ENCODE data around the gene MTHFD1L. TPM values are rescaled to one million over a fixed set of nuclear protein-coding genes. Genes with fewer than 3 reads are reported as not detected.

Gene MTHFD1L
- total and polyA plus RNA-seq, 4 experiments from 2014 or later: 3.7 to 11.1 (median 8.9) TPM

GRCh38 chr6:151088599-151088935 lies 223.1 kb downstream of the MTHFD1L start:
- POLR2A ChIA-PET (ENCODE audit: partially characterized antibody): no interaction called here
- H3K36me3 Mint-ChIP-seq: peaks cover 8 to 23% of the 10 kb centered on the region in 2 donors
- H3K4me1 Mint-ChIP-seq: no peaks in the 10 kb centered on the region
- DNase-seq: no peak
- H3K36me3 ChIP-seq (ENCODE audit: insufficient read depth, low read length): peaks cover 2% of the 10 kb centered on the region
- H3K4me3 ChIP-seq (ENCODE audit: low read length in 2 of 2): no peak overlapping the region
- CTCF ChIA-PET (ENCODE audit: partially characterized antibody): interaction anchor here (1.2 kb wide), 1 partner anchor 10 kb away, joined by 3 read pairs; no protein-coding TSS in a partner anchor
- intact Hi-C loops (cut with micrococcal nuclease): no loop called here
- H3K4me1 ChIP-seq (ENCODE audit: insufficient read depth, low read length): no peaks in the 10 kb centered on the region
- H3K27me3 Mint-ChIP-seq: no peaks in the 10 kb centered on the region
- no peak overlapping the region for H3K4me3 Mint-ChIP-seq
- H3K27ac Mint-ChIP-seq: no peak overlapping the region
- H3K27ac ChIP-seq (ENCODE audit: low read depth, low read length): no peak overlapping the region
- no peaks in the 10 kb centered on the region for H3K9me3 ChIP-seq (ENCODE audit: control insufficient read depth in 1 of 2, low read length in 2 of 2)
- no peaks in the 10 kb centered on the region for H3K9me3 Mint-ChIP-seq
- H3K27me3 ChIP-seq (ENCODE audit: insufficient read depth, low read length): no peaks in the 10 kb centered on the region

GRCh38 chr6:151088963-151089362 lies 223.5 kb downstream of the MTHFD1L start:
- H3K4me3 Mint-ChIP-seq: no peak overlapping the region
- H3K9me3 Mint-ChIP-seq: no peaks in the 10 kb centered on the region
- CTCF ChIA-PET (ENCODE audit: partially characterized antibody): interaction anchor here (1.2 kb wide), 1 partner anchor 9 kb away, joined by 3 read pairs; no protein-coding TSS in a partner anchor
- H3K9me3 ChIP-seq (ENCODE audit: control insufficient read depth in 1 of 2, low read length in 2 of 2): no peaks in the 10 kb centered on the region
- no peaks in the 10 kb centered on the region for H3K27me3 ChIP-seq (ENCODE audit: insufficient read depth, low read length)
- H3K36me3 Mint-ChIP-seq: peaks cover 8 to 26% of the 10 kb centered on the region in 2 donors
- POLR2A ChIA-PET (ENCODE audit: partially characterized antibody): no interaction called here
- no peak overlapping the region for H3K27ac ChIP-seq (ENCODE audit: low read depth, low read length)
- intact Hi-C loops (cut with micrococcal nuclease): no loop called here
- H3K4me3 ChIP-seq (ENCODE audit: low read length in 2 of 2): no peak overlapping the region
- H3K4me1 ChIP-seq (ENCODE audit: insufficient read depth, low read length): no peaks in the 10 kb centered on the region
- H3K36me3 ChIP-seq (ENCODE audit: insufficient read depth, low read length): peaks cover 2% of the 10 kb centered on the region
- no peak for DNase-seq
- H3K4me1 Mint-ChIP-seq: no peaks in the 10 kb centered on the region
- H3K27ac Mint-ChIP-seq: no peak overlapping the region
- no peaks in the 10 kb centered on the region for H3K27me3 Mint-ChIP-seq

- Mint-ChIP-seq H3K4me1 (no peaks in the 10 kb centered on the region), H3K27me3 (no peaks in the 10 kb centered on the region), H3K36me3 (peaks cover 8 to 29% of the 10 kb centered on the region in 2 donors), H3K27ac (no peak overlapping the region), H3K4me3 (no peak overlapping the region), H3K9me3 (no peaks in the 10 kb centered on the region)
- intact Hi-C loops (cut with micrococcal nuclease): no loop called here
- no peaks in the 10 kb centered on the region for H3K27me3 ChIP-seq (ENCODE audit: insufficient read depth, low read length)
- no peak overlapping the region for H3K27ac ChIP-seq (ENCODE audit: low read depth, low read length)
- no peak overlapping the region for H3K4me3 ChIP-seq (ENCODE audit: low read length in 2 of 2)
- CTCF ChIA-PET (ENCODE audit: partially characterized antibody): no interaction called here
- no peak for DNase-seq
- no peaks in the 10 kb centered on the region for H3K9me3 ChIP-seq (ENCODE audit: control insufficient read depth in 1 of 2, low read length in 2 of 2)
- no peaks in the 10 kb centered on the region for H3K4me1 ChIP-seq (ENCODE audit: insufficient read depth, low read length)
- H3K36me3 ChIP-seq (ENCODE audit: insufficient read depth, low read length): peaks cover 2% of the 10 kb centered on the region
- POLR2A ChIA-PET (ENCODE audit: partially characterized antibody): no interaction called here
Observed at GRCh38 chr6:151089978-151090377, 224.5 kb downstream of the MTHFD1L start.

GRCh38 chr6:151091571-151091970 lies 226.1 kb downstream of the MTHFD1L start:
- intact Hi-C loops (cut with micrococcal nuclease): no loop called here
- H3K4me1 ChIP-seq (ENCODE audit: insufficient read depth, low read length): no peaks in the 10 kb centered on the region
- ChIA-PET POLR2A (ENCODE audit: partially characterized antibody) (no interaction called here), CTCF (ENCODE audit: partially characterized antibody) (no interaction called here)
- H3K9me3 Mint-ChIP-seq: no peaks in the 10 kb centered on the region
- H3K36me3 Mint-ChIP-seq: peaks cover 10 to 35% of the 10 kb centered on the region in 2 donors
- no peaks in the 10 kb centered on the region for H3K27me3 Mint-ChIP-seq
- H3K4me3 ChIP-seq (ENCODE audit: low read length in 2 of 2): no peak overlapping the region
- H3K4me1 Mint-ChIP-seq: no peaks in the 10 kb centered on the region
- no peak overlapping the region for H3K4me3 Mint-ChIP-seq
- no peak overlapping the region for H3K27ac ChIP-seq (ENCODE audit: low read depth, low read length)
- H3K27me3 ChIP-seq (ENCODE audit: insufficient read depth, low read length): no peaks in the 10 kb centered on the region
- H3K9me3 ChIP-seq (ENCODE audit: control insufficient read depth in 1 of 2, low read length in 2 of 2): no peaks in the 10 kb centered on the region
- no peak for DNase-seq
- peaks cover 2% of the 10 kb centered on the region for H3K36me3 ChIP-seq (ENCODE audit: insufficient read depth, low read length)
- H3K27ac Mint-ChIP-seq: peak overlapping the region in 1 of 7 donors; percentile 26

- POLR2A ChIA-PET (ENCODE audit: partially characterized antibody): no interaction called here
- H3K4me1 Mint-ChIP-seq: no peaks in the 10 kb centered on the region
- no peak overlapping the region for H3K27ac ChIP-seq (ENCODE audit: low read depth, low read length)
- no peak overlapping the region for H3K4me3 ChIP-seq (ENCODE audit: low read length in 2 of 2)
- H3K4me3 Mint-ChIP-seq: no peak overlapping the region
- no peak for DNase-seq
- CTCF ChIA-PET (ENCODE audit: partially characterized antibody): no interaction called here
- peak overlapping the region in 1 of 7 donors; percentile 4 for H3K27ac Mint-ChIP-seq
- H3K9me3 Mint-ChIP-seq: peaks cover 0 to 3% (median 0%) of the 10 kb centered on the region in 8 donors
- H3K27me3 ChIP-seq (ENCODE audit: insufficient read depth, low read length): no peaks in the 10 kb centered on the region
- no peaks in the 10 kb centered on the region for H3K4me1 ChIP-seq (ENCODE audit: insufficient read depth, low read length)
- peaks cover 2% of the 10 kb centered on the region for H3K36me3 ChIP-seq (ENCODE audit: insufficient read depth, low read length)
- intact Hi-C loops (cut with micrococcal nuclease): no loop called here
- H3K36me3 Mint-ChIP-seq: peaks cover 14 to 40% of the 10 kb centered on the region in 2 donors
- no peaks in the 10 kb centered on the region for H3K9me3 ChIP-seq (ENCODE audit: control insufficient read depth in 1 of 2, low read length in 2 of 2)
- no peaks in the 10 kb centered on the region for H3K27me3 Mint-ChIP-seq
Observed at GRCh38 chr6:151092591-151092990, 227.1 kb downstream of the MTHFD1L start.

- Mint-ChIP-seq H3K9me3 (peaks cover 0 to 3% (median 0%) of the 10 kb centered on the region in 8 donors), H3K4me3 (no peak overlapping the region), H3K36me3 (peaks cover 14 to 40% of the 10 kb centered on the region in 2 donors), H3K27me3 (no peaks in the 10 kb centered on the region), H3K27ac (no peak overlapping the region), H3K4me1 (no peaks in the 10 kb centered on the region)
- CTCF ChIA-PET (ENCODE audit: partially characterized antibody): no interaction called here
- H3K27ac ChIP-seq (ENCODE audit: low read depth, low read length): no peak overlapping the region
- intact Hi-C loops (cut with micrococcal nuclease): no loop called here
- peaks cover 2% of the 10 kb centered on the region for H3K36me3 ChIP-seq (ENCODE audit: insufficient read depth, low read length)
- H3K9me3 ChIP-seq (ENCODE audit: control insufficient read depth in 1 of 2, low read length in 2 of 2): no peaks in the 10 kb centered on the region
- H3K4me1 ChIP-seq (ENCODE audit: insufficient read depth, low read length): no peaks in the 10 kb centered on the region
- no peaks in the 10 kb centered on the region for H3K27me3 ChIP-seq (ENCODE audit: insufficient read depth, low read length)
- H3K4me3 ChIP-seq (ENCODE audit: low read length in 2 of 2): no peak overlapping the region
- POLR2A ChIA-PET (ENCODE audit: partially characterized antibody): no interaction called here
- DNase-seq: no peak
Observed at GRCh38 chr6:151093706-151094105, 228.2 kb downstream of the MTHFD1L start.

GRCh38 chr6:151095538-151096254 lies 230.2 kb downstream of the MTHFD1L start:
- no peaks in the 10 kb centered on the region for H3K27me3 Mint-ChIP-seq
- no peak overlapping the region for H3K27ac ChIP-seq (ENCODE audit: low read depth, low read length)
- H3K27me3 ChIP-seq (ENCODE audit: insufficient read depth, low read length): no peaks in the 10 kb centered on the region
- peaks cover 0 to 3% (median 0%) of the 10 kb centered on the region in 8 donors for H3K9me3 Mint-ChIP-seq
- no peak overlapping the region for H3K4me3 ChIP-seq (ENCODE audit: low read length in 2 of 2)
- intact Hi-C loops (cut with micrococcal nuclease): no loop called here
- H3K36me3 ChIP-seq (ENCODE audit: insufficient read depth, low read length): peaks cover 2% of the 10 kb centered on the region
- H3K36me3 Mint-ChIP-seq: peaks cover 20 to 45% of the 10 kb centered on the region in 2 donors
- H3K4me1 Mint-ChIP-seq: no peaks in the 10 kb centered on the region
- H3K4me1 ChIP-seq (ENCODE audit: insufficient read depth, low read length): no peaks in the 10 kb centered on the region
- no peaks in the 10 kb centered on the region for H3K9me3 ChIP-seq (ENCODE audit: control insufficient read depth in 1 of 2, low read length in 2 of 2)
- no peak overlapping the region for H3K4me3 Mint-ChIP-seq
- POLR2A ChIA-PET (ENCODE audit: partially characterized antibody): no interaction called here
- no peak overlapping the region for H3K27ac Mint-ChIP-seq
- CTCF ChIA-PET (ENCODE audit: partially characterized antibody): no interaction called here
- no peak for DNase-seq
